CD14-positive monocyte (primary cell): ENCODE measurements around the gene CREB1. TPM values are rescaled to one million over a fixed set of nuclear protein-coding genes. Genes with fewer than 3 reads are reported as not detected.

ENCODE experiments used
- DNase-seq, 3 donors: peaks; one replicate each; pipeline ENCODE4 v3.0.0-alpha.2; 2011 to 2022
- H2AFZ ChIP-seq: 2 replicates; pipeline ENCODE4 v1.6.0; 2012; ENCODE audit warnings: mild to moderate bottlenecking, low read depth, low read length, inconsistent platforms; ENCODE audit not compliant: insufficient read depth, poor library complexity, severe bottlenecking
- H3K27ac ChIP-seq, 2 donors: 1 replicate in 1 of 2; 2 replicates in 1 of 2; pipeline ENCODE4 v1.5.1; 2012 to 2013; ENCODE audit warnings: low read length in 2 of 2, control low read depth in 1 of 2, inconsistent platforms in 1 of 2, low read depth in 1 of 2, mild to moderate bottlenecking in 1 of 2
- H3K27me3 ChIP-seq, 2 donors: one replicate each; pipeline versions ENCODE4 v1.6.0 to v1.6.1; 2011 to 2013; ENCODE audit warnings: low read length in 2 of 2; ENCODE audit not compliant: control insufficient read depth in 2 of 2, insufficient read depth in 2 of 2
- H3K36me3 ChIP-seq, 2 donors: replicated peaks in 1 of 2; 1 replicate in 1 of 2; 2 replicates in 1 of 2; pipeline versions ENCODE4 v1.5.1 to v1.6.1; 2012 to 2013; ENCODE audit warnings: low read length in 2 of 2, control low read depth in 1 of 2, inconsistent platforms in 1 of 2, mild to moderate bottlenecking in 1 of 2; ENCODE audit not compliant: insufficient read depth in 2 of 2, control insufficient read depth in 1 of 2
- H3K4me1 ChIP-seq, 2 donors: 1 replicate in 1 of 2; 2 replicates in 1 of 2; pipeline versions ENCODE4 v1.5.1 to v1.6.1; 2012 to 2013; ENCODE audit warnings: low read length in 2 of 2, control low read depth in 1 of 2, inconsistent platforms in 1 of 2, mild to moderate bottlenecking in 1 of 2, moderate library complexity in 1 of 2; ENCODE audit not compliant: insufficient read depth in 2 of 2, control insufficient read depth in 1 of 2
- H3K4me2 ChIP-seq: replicated peaks from 2 replicates; pipeline ENCODE3; 2012; ENCODE audit warnings: low read length, moderate library complexity, mild to moderate bottlenecking; ENCODE audit not compliant: poor library complexity, severe bottlenecking; ENCODE audit errors: extremely low read depth
- H3K4me3 ChIP-seq, 3 experiments: fragments of 200-600 bp in 1 of 3; sonication (generic) in 1 of 3; replicated peaks in 1 of 3; 1 replicate in 2 of 3; 2 replicates in 1 of 3; pipeline ENCODE4 v1.5.1; 2011 to 2013; ENCODE audit warnings: low read length in 3 of 3, mild to moderate bottlenecking in 3 of 3, control low read depth in 2 of 3, low read depth in 2 of 3, inconsistent platforms in 1 of 3, moderate library complexity in 1 of 3
- H3K79me2 ChIP-seq: 2 replicates; pipeline ENCODE4 v1.6.0; 2012; ENCODE audit warnings: mild to moderate bottlenecking, control low read depth, inconsistent platforms, low read length, moderate library complexity; ENCODE audit not compliant: insufficient read depth
- H3K9ac ChIP-seq: 2 replicates; pipeline ENCODE4 v1.6.0; 2017; ENCODE audit warnings: low read length, mild to moderate bottlenecking; ENCODE audit not compliant: insufficient read depth, poor library complexity, severe bottlenecking
- H3K9me3 ChIP-seq, 2 donors: replicated peaks in 1 of 2; 1 replicate in 1 of 2; 2 replicates in 1 of 2; pipeline versions ENCODE4 v1.5.1 to v1.6.1; 2012 to 2013; ENCODE audit warnings: low read length in 2 of 2, control low read depth in 1 of 2; ENCODE audit not compliant: control insufficient read depth in 1 of 2, insufficient read depth in 1 of 2
- H4K20me1 ChIP-seq: 2 replicates; pipeline ENCODE4 v1.6.0; 2012; ENCODE audit warnings: mild to moderate bottlenecking, low read length, control low read depth, moderate library complexity; ENCODE audit not compliant: insufficient read depth
- H3K27ac Mint-ChIP-seq, 7 donors: one replicate each; pipeline ENCODE4 v1.8.0; 2020; ENCODE audit warnings: mild to moderate bottlenecking in 7 of 7, mixed read lengths in 7 of 7, moderate library complexity in 6 of 7, inconsistent platforms in 2 of 7
- H3K27me3 Mint-ChIP-seq, 3 donors: one replicate each; pipeline ENCODE4 v1.8.0; 2021 to 2022; ENCODE audit warnings: low read depth in 3 of 3, mild to moderate bottlenecking in 3 of 3, mixed read lengths in 3 of 3, moderate library complexity in 3 of 3, inconsistent platforms in 1 of 3
- H3K36me3 Mint-ChIP-seq, 2 donors: one replicate each; pipeline ENCODE4 v1.8.0; 2020; ENCODE audit warnings: mixed read lengths in 2 of 2, inconsistent platforms in 1 of 2, mild to moderate bottlenecking in 1 of 2
- H3K4me1 Mint-ChIP-seq: one replicate; pipeline ENCODE4 v1.8.0; 2020; ENCODE audit warnings: mild to moderate bottlenecking, mixed read lengths
- H3K4me3 Mint-ChIP-seq, 2 donors: one replicate each; pipeline ENCODE4 v1.8.0; 2020; ENCODE audit warnings: mild to moderate bottlenecking in 2 of 2, mixed read lengths in 2 of 2, moderate library complexity in 1 of 2
- H3K9me3 Mint-ChIP-seq, 7 donors: one replicate each; pipeline ENCODE4 v1.8.0; 2020 to 2022; ENCODE audit warnings: mixed read lengths in 7 of 7, mild to moderate bottlenecking in 6 of 7, moderate library complexity in 6 of 7, inconsistent platforms in 2 of 7
- CTCF ChIP-seq: fragments of 200-600 bp; IDR thresholded peaks from one replicate; pipeline ENCODE4 v1.8.0; 2022; ENCODE audit warnings: antibody characterized with exemption, mild to moderate bottlenecking
- WGBS: methylation state at CpG from one replicate; pipeline ENCODE4 v1.1.5; 2013; ENCODE audit warnings: missing lambda C conversion rate; ENCODE audit not compliant: insufficient coverage; 5-methylcytosine and 5-hydroxymethylcytosine counted together
- intact Hi-C, 2 donors: fragments of 100-400 bp; cut with micrococcal nuclease; formaldehyde crosslinking; loops; one replicate each; pipeline versions ENCODE4 v1.15.0 to v1.15.1; 2023
- polyA plus RNA-seq, 3 donors: library from polyadenylated mRNA; depleted of rRNA in 1 of 3; unstranded in 2 of 3; stranded (reverse) in 1 of 3; fragments of 300-500 nt in 2 of 3; fragments of >200 nt in 1 of 3; fragmentation: Illumina TruSeq in 2 of 3; gene quantifications; 1 replicate in 2 of 3; 2 replicates in 1 of 3; pipeline ENCODE4 v1.2.3, GENCODE V29; 2012 to 2021

CREB1 gene
- polyA plus RNA-seq, 3 donors = 43.3 to 60.5 (median 55.2) TPM

GRCh38 chr2:207584952-207585351 is 55.2 kb downstream of the CREB1 start:
- H3K36me3 ChIP-seq = peaks cover 70 to 99% of the 10 kb centered on the region in 2 donors
- WGBS = 100% methylated on average over 3 of the region's 4 CpGs
- no peaks in the 10 kb centered on the region for H3K27me3 ChIP-seq
- Mint-ChIP-seq H3K4me1 (no peaks in the 10 kb centered on the region), H3K27me3 (no peaks in the 10 kb centered on the region), H3K4me3 (no peak overlapping the region), H3K9me3 (peaks cover 0 to 2% (median 0%) of the 10 kb centered on the region in 7 donors), H3K27ac (peak overlapping the region in 3 of 7 donors; percentile 4 to 25 (median 14)), H3K36me3 (peaks cover 78 to 82% of the 10 kb centered on the region in 2 donors)
- no peak for DNase-seq
- H3K4me2 ChIP-seq = no peak overlapping the region
- H3K9me3 ChIP-seq = no peaks in the 10 kb centered on the region
- H3K4me3 ChIP-seq = no peak overlapping the region
- H4K20me1 ChIP-seq = peaks cover 18% of the 10 kb centered on the region
- intact Hi-C loops = no loop called here
- H3K27ac ChIP-seq = peak overlapping the region in 1 of 2 donors; percentile 4
- peaks cover 25% of the 10 kb centered on the region for H3K79me2 ChIP-seq
- H3K9ac ChIP-seq = no peak overlapping the region
- TF ChIP-seq CTCF = no peak
- no peak overlapping the region for H2AFZ ChIP-seq
- no peaks in the 10 kb centered on the region for H3K4me1 ChIP-seq

- Mint-ChIP-seq H3K4me3 (no peak overlapping the region), H3K27me3 (no peaks in the 10 kb centered on the region), H3K27ac (peak overlapping the region in 3 of 7 donors; percentile 4 to 61 (median 27)), H3K9me3 (peaks cover 0 to 14% (median 7%) of the 10 kb centered on the region in 7 donors), H3K36me3 (peaks cover 79 to 85% of the 10 kb centered on the region in 2 donors), H3K4me1 (no peaks in the 10 kb centered on the region)
- Histone ChIP-seq H3K27me3 (no peaks in the 10 kb centered on the region), H3K4me3 (no peak overlapping the region), H3K4me1 (no peaks in the 10 kb centered on the region), H3K27ac (no peak overlapping the region), H3K79me2 (peaks cover 22% of the 10 kb centered on the region), H4K20me1 (peaks cover 16% of the 10 kb centered on the region), H2AFZ (no peak overlapping the region), H3K36me3 (peaks cover 71 to 100% of the 10 kb centered on the region in 2 donors), H3K9ac (no peak overlapping the region), H3K9me3 (peaks cover 10% of the 10 kb centered on the region in 2 donors), H3K4me2 (no peak overlapping the region)
- no CpG with 5 or more reads among the region's 7 CpGs for WGBS
- intact Hi-C loops = no loop called here
- DNase-seq = no peak
- no peak for TF ChIP-seq CTCF
These were observed 57.5 kb downstream of the CREB1 start for GRCh38 chr2:207587305-207587704.
